Epithelial cell of proximal tubule (primary cell): ENCODE data around the gene NREP. TPM values are rescaled to one million over a fixed set of nuclear protein-coding genes. Genes with fewer than 3 reads are reported as not detected.
A peak's percentile ranks its signal among the peaks of the same experiment; 100 is the strongest.

Experiments used
- DNase-seq: peaks from one replicate; pipeline ENCODE4 v3.0.0-alpha.2; 2011; ENCODE audit warnings: low read depth
- H3K4me3 ChIP-seq: 2 replicates; pipeline ENCODE4 v1.5.1; 2011; ENCODE audit warnings: low read depth, mild to moderate bottlenecking, low read length
- total RNA-seq: library from RNA; depleted of rRNA; stranded (reverse); fragments of >200 nt; gene quantifications from 2 replicates; pipeline ENCODE4 v1.2.3, GENCODE V29; 2015
- TF ChIP-seq, protein P1 (sequence below): conservative IDR thresholded peaks from 2 replicates; pipeline ENCODE4 v1.5.1; 2012; ENCODE audit warnings: low read depth, mild to moderate bottlenecking, low read length

The NREP gene
- total RNA-seq, 1 donor from 2014 or later = 58.6 TPM

DNA sequence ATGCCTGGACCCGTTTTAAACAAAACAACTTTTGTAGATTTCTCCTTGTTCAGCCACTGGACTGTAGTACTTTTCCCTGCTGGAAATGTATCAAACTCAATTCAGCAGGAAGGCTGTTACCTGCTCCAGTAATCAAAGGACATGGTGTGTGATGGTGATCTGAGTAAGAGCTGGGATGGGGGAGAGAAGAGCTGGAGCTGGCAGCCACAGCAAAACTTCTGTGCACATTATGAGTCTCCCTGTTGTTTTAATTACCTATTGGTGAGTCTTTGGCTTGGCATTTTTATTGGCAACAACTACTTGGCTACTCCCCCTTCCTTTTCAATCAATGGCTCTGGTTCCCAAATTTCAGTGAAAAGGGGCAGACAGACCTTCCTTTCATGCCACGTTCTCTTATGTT lies 9.7 kb downstream of the NREP start:
- H3K4me3 ChIP-seq = no peak overlapping the region
- TF ChIP-seq, protein P1, sequence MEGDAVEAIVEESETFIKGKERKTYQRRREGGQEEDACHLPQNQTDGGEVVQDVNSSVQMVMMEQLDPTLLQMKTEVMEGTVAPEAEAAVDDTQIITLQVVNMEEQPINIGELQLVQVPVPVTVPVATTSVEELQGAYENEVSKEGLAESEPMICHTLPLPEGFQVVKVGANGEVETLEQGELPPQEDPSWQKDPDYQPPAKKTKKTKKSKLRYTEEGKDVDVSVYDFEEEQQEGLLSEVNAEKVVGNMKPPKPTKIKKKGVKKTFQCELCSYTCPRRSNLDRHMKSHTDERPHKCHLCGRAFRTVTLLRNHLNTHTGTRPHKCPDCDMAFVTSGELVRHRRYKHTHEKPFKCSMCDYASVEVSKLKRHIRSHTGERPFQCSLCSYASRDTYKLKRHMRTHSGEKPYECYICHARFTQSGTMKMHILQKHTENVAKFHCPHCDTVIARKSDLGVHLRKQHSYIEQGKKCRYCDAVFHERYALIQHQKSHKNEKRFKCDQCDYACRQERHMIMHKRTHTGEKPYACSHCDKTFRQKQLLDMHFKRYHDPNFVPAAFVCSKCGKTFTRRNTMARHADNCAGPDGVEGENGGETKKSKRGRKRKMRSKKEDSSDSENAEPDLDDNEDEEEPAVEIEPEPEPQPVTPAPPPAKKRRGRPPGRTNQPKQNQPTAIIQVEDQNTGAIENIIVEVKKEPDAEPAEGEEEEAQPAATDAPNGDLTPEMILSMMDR = no peak
- peak; percentile 83 for DNase-seq

DNA sequence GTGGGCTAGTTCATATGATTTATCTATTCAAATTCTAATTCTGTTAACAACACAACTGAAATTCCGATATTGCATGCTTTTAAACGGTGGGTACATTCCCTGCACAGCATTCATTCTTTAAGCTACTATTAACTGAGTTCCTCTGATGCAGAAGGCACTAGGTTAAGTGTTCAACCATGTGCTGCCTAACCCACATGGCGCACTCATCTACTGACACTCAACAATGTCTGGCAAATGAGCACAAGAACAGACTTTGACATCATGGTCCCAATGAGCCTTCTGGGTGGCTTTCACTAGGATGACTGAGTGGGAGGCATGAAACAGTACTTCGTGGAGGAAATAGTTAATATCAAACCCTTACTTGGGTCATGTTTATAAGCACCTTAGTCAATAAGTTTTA lies 10.2 kb downstream of the NREP start:
- TF ChIP-seq, protein P1 = no peak
- no peak overlapping the region for H3K4me3 ChIP-seq
- DNase-seq = no peak

DNA sequence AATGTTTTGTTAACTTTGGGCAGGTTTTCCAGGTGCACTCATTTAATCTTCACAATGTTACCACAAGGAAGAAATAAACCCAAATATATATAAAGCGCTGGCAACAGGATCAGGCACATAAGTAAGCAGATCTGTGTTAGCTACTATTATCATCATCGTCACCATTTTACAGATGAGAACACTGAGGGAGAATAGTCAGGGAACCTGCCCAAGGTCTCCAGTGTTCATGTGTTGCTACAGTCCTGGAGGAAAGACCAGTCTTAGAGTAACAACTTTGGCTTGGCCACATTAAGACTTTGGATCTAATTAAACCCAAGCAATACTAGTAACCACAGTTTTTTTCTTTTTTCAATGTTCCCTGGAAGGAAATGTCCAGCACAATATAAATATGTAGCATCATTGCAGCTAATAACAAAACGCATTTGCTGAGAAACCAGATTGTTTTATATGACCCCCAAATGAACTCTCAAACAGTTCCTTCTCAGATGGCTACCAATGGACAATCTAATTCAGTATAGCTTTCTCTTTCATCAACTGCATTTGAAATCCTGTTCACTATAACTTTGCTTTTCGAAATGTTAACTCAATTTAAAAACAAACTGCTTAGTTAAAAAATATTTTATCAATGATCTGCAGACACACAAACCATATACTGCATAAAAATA lies 11.8 kb downstream of the NREP start:
- TF ChIP-seq, protein P1 = no peak
- DNase-seq = no peak
- H3K4me3 ChIP-seq = no peak overlapping the region

DNA sequence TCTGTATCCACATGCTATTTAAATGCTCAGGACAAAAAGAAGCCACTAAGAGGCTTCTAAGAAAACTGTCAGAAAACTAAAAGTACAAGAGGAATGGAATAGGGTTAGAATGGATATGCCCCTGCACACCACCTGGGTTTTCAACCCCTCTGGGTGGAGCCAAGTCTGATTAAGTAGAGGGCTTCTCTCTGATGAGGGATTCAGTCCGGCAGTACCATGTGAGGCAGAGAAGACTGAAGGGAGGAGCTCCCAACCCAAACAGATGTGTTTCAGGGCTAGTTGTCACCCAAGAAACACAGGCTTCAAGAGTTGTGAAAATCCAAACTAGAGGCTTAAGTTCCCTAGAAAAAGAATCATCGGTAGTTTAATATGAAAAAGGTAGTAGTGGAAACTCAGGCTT lies 12.5 kb downstream of the NREP start:
- TF ChIP-seq, protein P1 = no peak
- DNase-seq = no peak
- H3K4me3 ChIP-seq = no peak overlapping the region

DNA sequence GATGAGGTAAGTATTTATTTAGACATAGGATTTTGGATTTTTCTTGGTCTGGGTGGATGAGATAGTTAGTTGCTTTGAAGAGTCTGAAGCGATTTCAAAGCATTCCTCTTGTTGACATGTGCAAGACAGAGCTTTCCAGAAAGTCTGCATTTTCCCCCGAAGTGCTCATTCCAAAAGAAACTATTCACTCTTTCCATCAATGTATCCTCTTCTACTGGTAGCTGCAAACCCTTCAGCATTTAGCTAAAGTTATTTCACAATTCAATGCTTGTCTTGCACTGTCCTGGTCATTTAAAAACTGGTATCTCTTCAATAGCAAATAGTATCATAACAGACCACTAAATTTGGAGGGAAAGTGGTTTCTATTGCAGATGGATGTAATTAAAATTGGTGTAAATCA lies 13.0 kb downstream of the NREP start:
- TF ChIP-seq, protein P1 = no peak
- DNase-seq = no peak

DNA sequence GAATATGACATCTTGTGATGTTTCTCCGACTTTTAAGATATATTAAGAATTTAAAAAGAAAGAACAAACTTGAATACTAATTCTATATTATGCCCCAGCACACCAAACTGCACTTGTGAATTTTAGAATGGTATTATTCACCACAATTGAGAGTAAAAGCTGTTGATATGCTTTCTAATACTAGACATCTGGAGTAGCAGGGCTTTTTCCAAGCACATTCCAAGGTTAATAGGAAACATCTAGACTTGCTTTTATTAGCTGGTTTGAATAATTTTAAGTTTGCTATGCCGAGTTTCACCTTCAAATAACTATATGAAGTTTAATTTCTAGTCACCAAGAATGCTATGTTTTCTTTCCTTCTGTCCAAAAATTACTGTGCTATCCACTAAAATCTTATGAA lies 13.5 kb downstream of the NREP start:
- TF ChIP-seq, protein P1 = no peak
- H3K4me3 ChIP-seq = no peak overlapping the region
- no peak for DNase-seq

More for the DNA sequence above, 13.0 kb downstream of the NREP start:
- no peak overlapping the region for H3K4me3 ChIP-seq
